A549 (cell line): ENCODE results near the gene MYLK4. TPM values are rescaled to one million over a fixed set of nuclear protein-coding genes. Genes with fewer than 3 reads are reported as not detected.

Experiments used
- ATAC-seq, 2 experiments: fragments of 200-7000 bp in 1 of 2; fragments of >200 bp in 1 of 2; cut with Nextera tagmentation in 1 of 2; cut with Tn5 transposase in 1 of 2; 3 replicates each; pipeline versions ENCODE4 v1.8.0 to v1.9.1; 2018 to 2020; ENCODE audit warnings: mild to moderate bottlenecking in 1 of 2, moderate library complexity in 1 of 2
- CTCF ChIA-PET: fragments of 300-600 bp; sonication (Branson Sonifier 250); formaldehyde crosslinking; extraction: SDS; loops from one replicate; lab custom pipeline; 2021; ENCODE audit warnings: antibody characterized with exemption, inconsistent platforms; lab: Yijun Ruan, JAX
- POLR2A ChIA-PET: fragments of 350-600 bp; formaldehyde crosslinking; extraction: SDS; loops from one replicate; lab custom pipeline; 2021; ENCODE audit warnings: antibody characterized with exemption, inconsistent platforms; lab: Yijun Ruan, JAX
- DNase-seq, 2 experiments: peaks; one replicate each; pipeline versions ENCODE4 v3.0.0 to v3.0.0-alpha.2; 2011 to 2016; ENCODE audit warnings: low read depth in 1 of 2, low spot score in 1 of 2
- FAIRE-seq: peaks from 2 replicates; lab custom pipeline; 2011; peaks lifted over from hg19 to GRCh38; lab: Jason Lieb, UNC
- H3K27ac ChIP-seq, 2 experiments: fragments of >200 bp; sonication (Bioruptor Twin); formaldehyde crosslinking; 3 replicates each; pipeline ENCODE4 v1.5.1; 2016 to 2017
- H3K4me1 ChIP-seq: fragments of >200 bp; sonication (Bioruptor Twin); formaldehyde crosslinking; 3 replicates; pipeline ENCODE4 v1.6.1; 2016
- H3K4me2 ChIP-seq: fragments of >200 bp; sonication (Bioruptor Twin); formaldehyde crosslinking; 3 replicates; pipeline ENCODE4 v1.6.1; 2016
- H3K4me3 ChIP-seq: fragments of >200 bp; sonication (Bioruptor Twin); formaldehyde crosslinking; 3 replicates; pipeline ENCODE4 v1.5.1; 2016
- H3K9me3 ChIP-seq: fragments of >200 bp; sonication (Bioruptor Twin); formaldehyde crosslinking; 3 replicates; pipeline ENCODE4 v1.6.1; 2016
- CEBPB ChIP-seq, 2 experiments: fragments of >200 bp in 1 of 2; sonication (Bioruptor Twin) in 1 of 2; formaldehyde crosslinking in 1 of 2; IDR thresholded peaks; 2 replicates each; pipeline ENCODE4 v1.6.1; 2012 to 2016
- EHF ChIP-seq: fragments of 250-450 bp; sonication (Bioruptor Pico); IDR thresholded peaks from 2 replicates; pipeline ENCODE4 v1.5.0; 2020; ENCODE audit warnings: mild to moderate bottlenecking
- ESRRA ChIP-seq: fragments of 150-350 bp; IDR thresholded peaks from 2 replicates; pipeline ENCODE4 v1.6.1; 2014; ENCODE audit warnings: mild to moderate bottlenecking, low read length, borderline replicate concordance
- FOSB ChIP-seq: fragments of 250-450 bp; sonication (Bioruptor Pico); IDR thresholded peaks from 2 replicates; pipeline ENCODE4 v1.5.0; 2020; ENCODE audit warnings: mild to moderate bottlenecking, moderate library complexity
- HOXB5 ChIP-seq: fragments of 250-450 bp; sonication (Bioruptor Pico); IDR thresholded peaks from 2 replicates; pipeline ENCODE4 v1.5.0; 2020; ENCODE audit warnings: mild to moderate bottlenecking, moderate library complexity
- JUN ChIP-seq, 2 experiments: fragments of >200 bp; sonication (Bioruptor Twin); formaldehyde crosslinking; IDR thresholded peaks; 2 replicates in 1 of 2; 3 replicates in 1 of 2; pipeline ENCODE4 v1.6.1; 2016 to 2017
- MAFK ChIP-seq: fragments of 450-650 bp; IDR thresholded peaks from 2 replicates; pipeline ENCODE4 v1.6.1; 2014; ENCODE audit not compliant: partially characterized antibody
- NFE2L2 ChIP-seq: fragments of 150-350 bp; conservative IDR thresholded peaks from 2 replicates; pipeline ENCODE4 v1.6.1; 2014; ENCODE audit warnings: low read length
- PHF8 ChIP-seq: fragments of 200-600 bp; sonication (generic); IDR thresholded peaks from 2 replicates; pipeline ENCODE4 v1.6.1; 2016; ENCODE audit warnings: low read depth, mild to moderate bottlenecking, antibody characterized with exemption, moderate library complexity, borderline replicate concordance
- POLR2AphosphoS2 ChIP-seq: conservative IDR thresholded peaks from 2 replicates; pipeline ENCODE4 v1.6.1; 2012; ENCODE audit warnings: low read length, improper control_type of control experiment, inconsistent platforms
- RAD21 ChIP-seq, 2 experiments: fragments of >200 bp in 1 of 2; sonication (Bioruptor Twin) in 1 of 2; formaldehyde crosslinking in 1 of 2; IDR thresholded peaks in 1 of 2; conservative IDR thresholded peaks in 1 of 2; 2 replicates in 1 of 2; 3 replicates in 1 of 2; pipeline ENCODE4 v1.6.1; 2012 to 2018; ENCODE audit warnings: inconsistent platforms in 1 of 2
- RFX5 ChIP-seq: fragments of 450-650 bp; IDR thresholded peaks from 2 replicates; pipeline ENCODE4 v1.7.1; 2014; ENCODE audit warnings: antibody characterized with exemption, mild to moderate bottlenecking, moderate library complexity
- RNF2 ChIP-seq: fragments of 200-600 bp; sonication (generic); IDR thresholded peaks from 2 replicates; pipeline ENCODE4 v1.6.1; 2016; ENCODE audit warnings: low read depth, mild to moderate bottlenecking, antibody characterized with exemption, moderate library complexity, borderline replicate concordance
- SMC3 ChIP-seq: fragments of >200 bp; sonication (Bioruptor Twin); formaldehyde crosslinking; IDR thresholded peaks from 3 replicates; pipeline ENCODE4 v1.6.1; 2018; ENCODE audit warnings: inconsistent platforms
- TFCP2L1 ChIP-seq: fragments of 250-450 bp; sonication (Bioruptor Pico); IDR thresholded peaks from 2 replicates; pipeline ENCODE4 v1.5.0; 2021; ENCODE audit warnings: mild to moderate bottlenecking
- ZFP36 ChIP-seq: fragments of 450-650 bp; IDR thresholded peaks from 2 replicates; pipeline ENCODE4 v1.6.1; 2014; ENCODE audit warnings: borderline replicate concordance; ENCODE audit not compliant: partially characterized antibody
- ZNF302 ChIP-seq: fragments of 250-450 bp; sonication (Bioruptor Pico); IDR thresholded peaks from 2 replicates; pipeline ENCODE4 v1.9.0; 2021; ENCODE audit warnings: inconsistent platforms, mild to moderate bottlenecking, moderate library complexity
- ZSCAN20 ChIP-seq: fragments of 250-450 bp; sonication (Bioruptor Pico); IDR thresholded peaks from 2 replicates; pipeline ENCODE4 v1.8.0; 2022; ENCODE audit warnings: mild to moderate bottlenecking, moderate library complexity
- WGBS: methylation state at CpG from one replicate; pipeline ENCODE4 v1.1.6; 2017; ENCODE audit errors: missing lambda C conversion rate; 5-methylcytosine and 5-hydroxymethylcytosine counted together
- polyA plus RNA-seq, 4 experiments: library from polyadenylated mRNA; depleted of rRNA in 3 of 4; stranded (reverse); fragments of >200 nt; fragmentation: RNase III in 1 of 4; extraction: RNeasy Plus Mini Kit Qiagen cat#74134 plus additional on column Dnase treatment in 1 of 4; gene quantifications; 2 replicates in 3 of 4; 3 replicates in 1 of 4; pipeline ENCODE4 v1.2.3, GENCODE V29; 2011 to 2017
- TF ChIP-seq, protein P1 (sequence below): IDR thresholded peaks from 2 replicates; pipeline ENCODE4 v1.6.1; 2012; ENCODE audit warnings: low read depth, borderline replicate concordance
- TF ChIP-seq, protein P2 (sequence below): fragments of 250-450 bp; sonication (Bioruptor Pico); IDR thresholded peaks from 2 replicates; pipeline ENCODE4 v1.5.0; 2020; ENCODE audit warnings: low read depth, mild to moderate bottlenecking, moderate library complexity
- TF ChIP-seq, protein P3 (sequence below): fragments of 250-450 bp; sonication (Bioruptor Pico); IDR thresholded peaks from 2 replicates; pipeline ENCODE4 v1.5.0; 2021; ENCODE audit warnings: mild to moderate bottlenecking, moderate library complexity, borderline replicate concordance
- TF ChIP-seq, protein P4 (sequence below): fragments of 450-650 bp; IDR thresholded peaks from 2 replicates; pipeline ENCODE4 v1.6.1; 2014; ENCODE audit warnings: antibody characterized with exemption
- TF ChIP-seq, protein P5 (sequence below): fragments of 150-350 bp; IDR thresholded peaks from 2 replicates; pipeline ENCODE4 v1.6.1; 2014; ENCODE audit warnings: low read depth, mild to moderate bottlenecking, low read length
- TF ChIP-seq, protein P6 (sequence below): fragments of >200 bp; sonication (Bioruptor Twin); formaldehyde crosslinking; IDR thresholded peaks from 3 replicates; pipeline ENCODE4 v1.5.1; 2016

Gene MYLK4
- polyA plus RNA-seq, 2 of the 4 experiments (the other 2 are of a cell fraction) = 0.14 to 0.21 TPM

DNA sequence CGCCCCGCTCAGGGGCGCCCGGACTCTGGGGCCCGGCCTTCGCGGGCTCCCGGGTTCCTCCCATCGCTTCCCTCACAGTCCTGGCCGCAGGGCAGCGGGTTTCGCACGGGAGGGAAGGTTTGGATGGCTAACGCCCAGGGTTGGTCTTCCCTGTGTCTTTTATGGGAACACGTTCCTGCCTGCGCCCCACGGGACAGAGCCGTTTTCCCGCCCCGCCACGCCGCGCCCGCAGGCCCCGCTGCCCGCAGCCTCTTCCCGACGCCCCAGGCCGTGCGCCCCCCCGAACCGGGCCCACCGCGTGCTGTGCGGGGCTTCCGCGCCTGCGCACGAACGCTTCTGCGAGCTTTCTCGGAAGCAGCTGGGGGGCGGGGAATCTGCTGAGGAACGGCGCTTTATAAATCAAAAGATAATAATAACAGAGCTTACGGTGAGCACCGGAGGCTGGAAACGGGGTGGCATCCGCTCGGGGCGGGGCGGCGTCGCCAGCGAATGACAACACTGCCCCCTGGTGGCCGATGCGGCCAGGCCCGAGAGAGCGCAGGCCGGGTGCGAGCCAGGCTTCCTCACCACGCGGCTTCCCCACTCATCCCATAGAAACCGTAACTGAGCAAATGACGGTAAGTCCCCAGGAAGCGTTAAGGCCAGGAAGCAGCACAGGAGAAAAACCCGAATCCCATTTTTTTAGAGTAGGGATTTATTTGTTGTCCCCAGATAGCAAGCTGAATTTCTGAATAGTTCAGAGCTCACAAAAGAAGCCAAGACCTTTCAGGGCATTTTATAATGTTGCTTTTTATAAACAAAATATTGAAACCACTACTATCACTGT is 116.4 kb downstream of the MYLK4 start (continued):
- TF ChIP-seq, protein P1, sequence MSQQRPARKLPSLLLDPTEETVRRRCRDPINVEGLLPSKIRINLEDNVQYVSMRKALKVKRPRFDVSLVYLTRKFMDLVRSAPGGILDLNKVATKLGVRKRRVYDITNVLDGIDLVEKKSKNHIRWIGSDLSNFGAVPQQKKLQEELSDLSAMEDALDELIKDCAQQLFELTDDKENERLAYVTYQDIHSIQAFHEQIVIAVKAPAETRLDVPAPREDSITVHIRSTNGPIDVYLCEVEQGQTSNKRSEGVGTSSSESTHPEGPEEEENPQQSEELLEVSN = peak; percentile 81
- TF ChIP-seq, protein P2, sequence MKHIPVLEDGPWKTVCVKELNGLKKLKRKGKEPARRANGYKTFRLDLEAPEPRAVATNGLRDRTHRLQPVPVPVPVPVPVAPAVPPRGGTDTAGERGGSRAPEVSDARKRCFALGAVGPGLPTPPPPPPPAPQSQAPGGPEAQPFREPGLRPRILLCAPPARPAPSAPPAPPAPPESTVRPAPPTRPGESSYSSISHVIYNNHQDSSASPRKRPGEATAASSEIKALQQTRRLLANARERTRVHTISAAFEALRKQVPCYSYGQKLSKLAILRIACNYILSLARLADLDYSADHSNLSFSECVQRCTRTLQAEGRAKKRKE (CRISPR knock-in tag) = peak; percentile 87
- peak; percentile 85 to 97 for TF ChIP-seq RAD21 (conservative IDR thresholded peaks at IDR 0.05 in 1 of 2, IDR thresholded peaks at IDR 0.05 in 1 of 2)
- peak in 1 of 2 experiments; percentile 50; a peak in 1 of 5 replicates for TF ChIP-seq JUN (IDR thresholded peaks at IDR 0.05)
- TF ChIP-seq, protein P3, sequence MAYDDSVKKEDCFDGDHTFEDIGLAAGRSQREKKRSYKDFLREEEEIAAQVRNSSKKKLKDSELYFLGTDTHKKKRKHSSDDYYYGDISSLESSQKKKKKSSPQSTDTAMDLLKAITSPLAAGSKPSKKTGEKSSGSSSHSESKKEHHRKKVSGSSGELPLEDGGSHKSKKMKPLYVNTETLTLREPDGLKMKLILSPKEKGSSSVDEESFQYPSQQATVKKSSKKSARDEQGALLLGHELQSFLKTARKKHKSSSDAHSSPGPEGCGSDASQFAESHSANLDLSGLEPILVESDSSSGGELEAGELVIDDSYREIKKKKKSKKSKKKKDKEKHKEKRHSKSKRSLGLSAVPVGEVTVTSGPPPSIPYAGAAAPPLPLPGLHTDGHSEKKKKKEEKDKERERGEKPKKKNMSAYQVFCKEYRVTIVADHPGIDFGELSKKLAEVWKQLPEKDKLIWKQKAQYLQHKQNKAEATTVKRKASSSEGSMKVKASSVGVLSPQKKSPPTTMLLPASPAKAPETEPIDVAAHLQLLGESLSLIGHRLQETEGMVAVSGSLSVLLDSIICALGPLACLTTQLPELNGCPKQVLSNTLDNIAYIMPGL = no peak
- TF ChIP-seq RNF2 = no peak
- TF ChIP-seq RFX5 = no peak
- TF ChIP-seq SMC3 = peak; percentile 93
- no peak for TF ChIP-seq CEBPB (IDR thresholded peaks at IDR 0.05)
- TF ChIP-seq POLR2AphosphoS2 = no peak

DNA sequence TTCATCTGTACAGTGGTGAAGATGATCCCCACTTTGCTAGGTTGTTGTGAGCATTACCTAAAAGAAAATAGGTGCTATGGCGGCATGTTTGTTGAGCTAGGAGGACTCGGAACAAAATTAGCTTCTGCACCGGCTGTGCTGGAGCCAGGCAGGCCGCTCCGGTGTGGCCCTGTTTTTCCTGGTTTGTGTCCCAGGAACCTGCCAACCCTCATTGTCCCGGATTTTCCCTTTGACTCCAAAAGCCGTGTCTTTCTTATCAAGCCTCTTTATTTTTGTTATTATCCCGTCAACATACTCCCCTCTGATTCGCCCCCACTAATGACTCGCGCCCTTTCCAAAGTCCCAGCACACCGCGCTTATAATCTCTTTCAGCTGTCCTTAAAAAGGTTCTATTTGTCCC is 117.0 kb downstream of the MYLK4 start:
- peak overlapping the region; percentile 36 for H3K4me3 ChIP-seq
- TF ChIP-seq FOSB (CRISPR knock-in tag) (no peak), EHF (CRISPR knock-in tag) (no peak), ESRRA (no peak), ZSCAN20 (no peak), MAFK (no peak), PHF8 (no peak), RFX5 (no peak), HOXB5 (no peak), ZFP36 (no peak), TFCP2L1 (CRISPR knock-in tag) (no peak), ZNF302 (CRISPR knock-in tag) (no peak), NFE2L2 (no peak)
- TF ChIP-seq, protein P2 (CRISPR knock-in tag) = no peak
- TF ChIP-seq, protein P4, sequence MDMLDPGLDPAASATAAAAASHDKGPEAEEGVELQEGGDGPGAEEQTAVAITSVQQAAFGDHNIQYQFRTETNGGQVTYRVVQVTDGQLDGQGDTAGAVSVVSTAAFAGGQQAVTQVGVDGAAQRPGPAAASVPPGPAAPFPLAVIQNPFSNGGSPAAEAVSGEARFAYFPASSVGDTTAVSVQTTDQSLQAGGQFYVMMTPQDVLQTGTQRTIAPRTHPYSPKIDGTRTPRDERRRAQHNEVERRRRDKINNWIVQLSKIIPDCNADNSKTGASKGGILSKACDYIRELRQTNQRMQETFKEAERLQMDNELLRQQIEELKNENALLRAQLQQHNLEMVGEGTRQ = no peak
- TF ChIP-seq, protein P5, sequence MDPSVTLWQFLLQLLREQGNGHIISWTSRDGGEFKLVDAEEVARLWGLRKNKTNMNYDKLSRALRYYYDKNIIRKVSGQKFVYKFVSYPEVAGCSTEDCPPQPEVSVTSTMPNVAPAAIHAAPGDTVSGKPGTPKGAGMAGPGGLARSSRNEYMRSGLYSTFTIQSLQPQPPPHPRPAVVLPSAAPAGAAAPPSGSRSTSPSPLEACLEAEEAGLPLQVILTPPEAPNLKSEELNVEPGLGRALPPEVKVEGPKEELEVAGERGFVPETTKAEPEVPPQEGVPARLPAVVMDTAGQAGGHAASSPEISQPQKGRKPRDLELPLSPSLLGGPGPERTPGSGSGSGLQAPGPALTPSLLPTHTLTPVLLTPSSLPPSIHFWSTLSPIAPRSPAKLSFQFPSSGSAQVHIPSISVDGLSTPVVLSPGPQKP = no peak
- TF ChIP-seq, protein P6, sequence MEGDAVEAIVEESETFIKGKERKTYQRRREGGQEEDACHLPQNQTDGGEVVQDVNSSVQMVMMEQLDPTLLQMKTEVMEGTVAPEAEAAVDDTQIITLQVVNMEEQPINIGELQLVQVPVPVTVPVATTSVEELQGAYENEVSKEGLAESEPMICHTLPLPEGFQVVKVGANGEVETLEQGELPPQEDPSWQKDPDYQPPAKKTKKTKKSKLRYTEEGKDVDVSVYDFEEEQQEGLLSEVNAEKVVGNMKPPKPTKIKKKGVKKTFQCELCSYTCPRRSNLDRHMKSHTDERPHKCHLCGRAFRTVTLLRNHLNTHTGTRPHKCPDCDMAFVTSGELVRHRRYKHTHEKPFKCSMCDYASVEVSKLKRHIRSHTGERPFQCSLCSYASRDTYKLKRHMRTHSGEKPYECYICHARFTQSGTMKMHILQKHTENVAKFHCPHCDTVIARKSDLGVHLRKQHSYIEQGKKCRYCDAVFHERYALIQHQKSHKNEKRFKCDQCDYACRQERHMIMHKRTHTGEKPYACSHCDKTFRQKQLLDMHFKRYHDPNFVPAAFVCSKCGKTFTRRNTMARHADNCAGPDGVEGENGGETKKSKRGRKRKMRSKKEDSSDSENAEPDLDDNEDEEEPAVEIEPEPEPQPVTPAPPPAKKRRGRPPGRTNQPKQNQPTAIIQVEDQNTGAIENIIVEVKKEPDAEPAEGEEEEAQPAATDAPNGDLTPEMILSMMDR = no peak
- CTCF ChIA-PET = interaction anchor here (0.6 to 5.2 kb wide), 48 partner anchors 9 to 1040 kb away, joined by 3 to 49 read pairs (median 4); no protein-coding TSS in a partner anchor
- peaks cover 51% of the 10 kb centered on the region for H3K4me1 ChIP-seq
- ATAC-seq = no peak
- no peak for DNase-seq
- peak overlapping the region; percentile 70 for H3K4me2 ChIP-seq
- WGBS = 92% methylated on average over 13 of the region's 13 CpGs
- H3K9me3 ChIP-seq = no peaks in the 10 kb centered on the region
- peak overlapping the region; percentile 81 to 95 for H3K27ac ChIP-seq
- POLR2A ChIA-PET = interaction anchor here (1.3 kb wide), 1 partner anchor 1024 kb away, joined by 5 read pairs; the partner anchor contains the start of gene FOXC1
- FAIRE-seq = no peak
